ENCODE measurements around the gene PRKAG2. TPM values are rescaled to one million over a fixed set of nuclear protein-coding genes. Genes with fewer than 3 reads are reported as not detected.

PRKAG2 gene
- total RNA-seq, 1 experiment from 2014 or later: 23.9 TPM

- peaks cover 30% of the 10 kb centered on the region for H3K4me1 ChIP-seq (ENCODE audit: insufficient read depth, low read length)
- peak overlapping the region; percentile 91 for H3K4me3 ChIP-seq (ENCODE audit: low read length)
- CTCF ChIA-PET: no interaction called here
- no peaks in the 10 kb centered on the region for H3K36me3 ChIP-seq (ENCODE audit: low read depth, low read length)
- TSS peak; percentile 94 for BruUV-seq (replicated peaks)
- no peaks in the 10 kb centered on the region for H3K9me2 ChIP-seq (replicated peaks; ENCODE audit: low read length)
- peaks cover 54% of the 10 kb centered on the region for H4K20me1 ChIP-seq (ENCODE audit: low read length)
- peaks cover 60% of the 10 kb centered on the region for H3K79me2 ChIP-seq (ENCODE audit: low read length)
- no peak for TF ChIP-seq EZH2phosphoT487 (IDR thresholded peaks at IDR 0.05; ENCODE audit: borderline replicate concordance, low read length)
- TF ChIP-seq EZH2 (IDR thresholded peaks at IDR 0.05; ENCODE audit: low read length, unreplicated experiment): no peak
- no peak for TF ChIP-seq CTCF (conservative IDR thresholded peaks at IDR 0.05; ENCODE audit: low read depth, low read length)
- H3K4me2 ChIP-seq (ENCODE audit: low read length): peak overlapping the region; percentile 93
- no peak overlapping the region for H2AFZ ChIP-seq (ENCODE audit: low read length)
- intact Hi-C loops (cut with micrococcal nuclease): loop anchor here (1.0 to 2.0 kb wide), 2 partner anchors 24 to 58 kb away; no protein-coding TSS in a partner anchor
- no peaks in the 10 kb centered on the region for H3F3A ChIP-seq (ENCODE audit: low read length, unreplicated experiment)
- POLR2A ChIA-PET (ENCODE audit: unreplicated experiment): no interaction called here
- no peaks in the 10 kb centered on the region for H3K27me3 ChIP-seq (ENCODE audit: low read length)
- H3K27ac ChIP-seq (ENCODE audit: low read length): peak overlapping the region; percentile 94
- ATAC-seq (peak; percentile 8), DNase-seq (peak; percentile 65)
- no peaks in the 10 kb centered on the region for H3K9me3 ChIP-seq (ENCODE audit: low read length)
- peak overlapping the region; percentile 91 for H3K9ac ChIP-seq (ENCODE audit: low read length)
These were observed 358.6 kb downstream of the PRKAG2 start for GRCh38 chr7:151518105-151518946.

GRCh38 chr7:151517601-151518104, 359.3 kb downstream of the PRKAG2 start:
- intact Hi-C loops (cut with micrococcal nuclease): loop anchor here (1.0 to 2.0 kb wide), 2 partner anchors 23 to 57 kb away; no protein-coding TSS in a partner anchor
- Histone ChIP-seq H3K4me1 (ENCODE audit: insufficient read depth, low read length) (peaks cover 27% of the 10 kb centered on the region), H3K36me3 (ENCODE audit: low read depth, low read length) (no peaks in the 10 kb centered on the region), H3K9ac (ENCODE audit: low read length) (peak overlapping the region; percentile 91), H3K9me2 (replicated peaks; ENCODE audit: low read length) (no peaks in the 10 kb centered on the region), H3K4me2 (ENCODE audit: low read length) (peak overlapping the region; percentile 93), H4K20me1 (ENCODE audit: low read length) (peaks cover 61% of the 10 kb centered on the region), H3K9me3 (ENCODE audit: low read length) (no peaks in the 10 kb centered on the region), H3K27me3 (ENCODE audit: low read length) (no peaks in the 10 kb centered on the region), H3K79me2 (ENCODE audit: low read length) (peaks cover 67% of the 10 kb centered on the region), H2AFZ (ENCODE audit: low read length) (no peak overlapping the region), H3F3A (ENCODE audit: low read length, unreplicated experiment) (no peaks in the 10 kb centered on the region), H3K27ac (ENCODE audit: low read length) (peak overlapping the region; percentile 94), H3K4me3 (ENCODE audit: low read length) (peak overlapping the region; percentile 91)
- TF ChIP-seq CTCF (conservative IDR thresholded peaks at IDR 0.05; ENCODE audit: low read depth, low read length): no peak
- no peak for TF ChIP-seq EZH2 (IDR thresholded peaks at IDR 0.05; ENCODE audit: low read length, unreplicated experiment)
- TF ChIP-seq EZH2phosphoT487 (IDR thresholded peaks at IDR 0.05; ENCODE audit: borderline replicate concordance, low read length): no peak
- CTCF ChIA-PET: no interaction called here
- no TSS peak for BruUV-seq (replicated peaks)
- DNase-seq (no peak), ATAC-seq (no peak)
- POLR2A ChIA-PET (ENCODE audit: unreplicated experiment): no interaction called here

- CTCF ChIA-PET: no interaction called here
- intact Hi-C loops (cut with micrococcal nuclease): no loop called here
- H3K9me3 ChIP-seq (ENCODE audit: low read length): no peaks in the 10 kb centered on the region
These were observed 361.7 kb downstream of the PRKAG2 start for GRCh38 chr7:151515276-151515565.

More at GRCh38 chr7:151515276-151515565, 361.7 kb downstream of the PRKAG2 start:
- Histone ChIP-seq H3K4me1 (ENCODE audit: insufficient read depth, low read length) (peaks cover 21% of the 10 kb centered on the region), H4K20me1 (ENCODE audit: low read length) (peaks cover 83% of the 10 kb centered on the region), H3K9ac (ENCODE audit: low read length) (no peak overlapping the region), H3F3A (ENCODE audit: low read length, unreplicated experiment) (no peaks in the 10 kb centered on the region), H3K4me3 (ENCODE audit: low read length) (no peak overlapping the region), H3K36me3 (ENCODE audit: low read depth, low read length) (no peaks in the 10 kb centered on the region), H3K27ac (ENCODE audit: low read length) (no peak overlapping the region), H3K79me2 (ENCODE audit: low read length) (peaks cover 91% of the 10 kb centered on the region), H3K9me2 (replicated peaks; ENCODE audit: low read length) (no peaks in the 10 kb centered on the region), H2AFZ (ENCODE audit: low read length) (no peak overlapping the region), H3K4me2 (ENCODE audit: low read length) (no peak overlapping the region), H3K27me3 (ENCODE audit: low read length) (no peaks in the 10 kb centered on the region)
- ATAC-seq: no peak
- no TSS peak for BruUV-seq (replicated peaks)
- POLR2A ChIA-PET (ENCODE audit: unreplicated experiment): interaction anchor here (0.6 kb wide), 1 partner anchor 88 kb away, joined by 3 read pairs; no protein-coding TSS in a partner anchor
- TF ChIP-seq EZH2 (IDR thresholded peaks at IDR 0.05; ENCODE audit: low read length, unreplicated experiment) (no peak), EZH2phosphoT487 (IDR thresholded peaks at IDR 0.05; ENCODE audit: borderline replicate concordance, low read length) (no peak), CTCF (conservative IDR thresholded peaks at IDR 0.05; ENCODE audit: low read depth, low read length) (no peak)
- no peak for DNase-seq

Measured in PC-3 (cell line).